Stromal cell of bone marrow (primary cell): ENCODE results near the gene TECR.
"Not testable (repeated sequence)": the region's sequence is repeated elsewhere in the genome, so short reads cannot be mapped to it uniquely, and the experiment has no call there.

Experiments used
- DNase-seq: peaks from one replicate; pipeline ENCODE4 v3.0.0-alpha.2; 2012; ENCODE audit warnings: low read depth

Gene TECR

DNA sequence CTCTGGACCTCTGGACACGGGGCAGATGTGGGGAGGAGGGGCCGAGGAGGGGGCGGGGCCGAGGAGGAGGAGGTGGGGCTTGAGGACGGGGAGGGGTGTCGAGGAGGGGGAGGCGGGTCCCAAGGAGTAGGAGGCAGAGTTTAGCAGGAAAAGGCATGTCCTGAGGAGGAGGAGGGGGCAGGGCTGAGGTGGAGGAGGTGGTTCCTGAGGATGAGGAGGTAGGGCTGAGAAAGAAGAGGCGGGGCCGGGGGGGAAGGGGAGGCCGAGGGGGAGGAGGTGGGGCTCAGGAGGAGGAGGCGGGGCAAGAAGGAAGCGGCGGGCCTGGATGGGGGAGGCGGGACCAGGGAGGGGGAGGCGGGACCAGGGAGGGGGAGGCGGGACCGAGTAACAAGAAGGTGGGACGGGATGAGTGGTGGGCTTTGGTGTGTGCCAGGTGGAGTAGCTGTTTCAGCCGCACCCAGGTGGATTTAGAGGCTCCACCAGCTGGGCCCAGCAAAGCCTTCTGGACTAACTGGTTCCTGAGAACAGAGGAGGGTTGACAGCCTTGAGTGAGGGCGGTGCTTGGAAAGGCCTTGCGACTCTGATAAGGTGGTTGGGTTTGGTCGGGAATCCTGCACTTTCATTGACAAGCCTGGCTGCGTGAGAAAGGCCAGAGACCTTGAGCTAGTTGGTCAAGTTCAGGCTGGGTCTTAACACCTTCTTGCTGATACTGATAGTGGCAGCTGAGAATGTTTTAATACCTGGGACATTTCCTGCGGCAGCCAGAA, 7.7 kb downstream of the TECR start:
- DNase-seq: no peak

DNA sequence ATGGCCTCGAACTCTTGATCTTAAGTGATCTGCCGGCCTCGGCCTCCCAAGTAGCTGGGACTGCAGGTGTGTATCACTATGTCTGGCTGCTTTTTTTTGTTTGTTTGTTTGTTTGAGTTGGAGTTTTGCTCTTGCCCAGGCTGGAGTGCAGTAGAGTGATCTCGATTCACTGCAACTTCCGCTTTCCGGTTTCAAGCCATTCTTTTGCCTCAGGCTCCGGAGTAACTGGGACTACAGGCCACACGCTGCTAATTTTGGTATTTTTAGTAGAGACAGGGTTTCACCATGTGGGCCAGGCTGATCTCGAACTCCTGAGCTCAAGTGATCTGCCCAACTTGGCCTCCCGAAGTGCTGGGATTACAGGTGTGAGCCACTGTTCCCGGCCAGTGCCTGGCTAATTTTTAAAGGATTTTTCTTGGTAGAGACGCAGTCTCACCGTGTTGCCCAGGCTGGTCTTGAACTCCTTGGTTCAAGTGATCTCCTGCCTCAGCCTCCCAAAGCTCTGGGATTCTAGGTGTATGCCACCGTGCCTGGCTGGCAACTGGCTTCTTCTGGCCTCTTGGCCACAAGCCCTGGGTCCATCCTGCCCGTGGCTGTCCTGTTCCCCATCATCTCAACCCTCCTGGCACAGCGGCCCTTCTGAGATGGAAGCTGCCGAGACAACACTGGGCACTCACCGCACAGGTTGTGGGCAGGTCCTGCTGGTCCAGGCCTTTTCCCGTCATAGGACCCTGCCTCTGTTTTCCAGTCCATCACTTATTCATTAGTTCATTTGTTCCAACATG, 11.5 kb downstream of the TECR start:
- DNase-seq: no peak

DNA sequence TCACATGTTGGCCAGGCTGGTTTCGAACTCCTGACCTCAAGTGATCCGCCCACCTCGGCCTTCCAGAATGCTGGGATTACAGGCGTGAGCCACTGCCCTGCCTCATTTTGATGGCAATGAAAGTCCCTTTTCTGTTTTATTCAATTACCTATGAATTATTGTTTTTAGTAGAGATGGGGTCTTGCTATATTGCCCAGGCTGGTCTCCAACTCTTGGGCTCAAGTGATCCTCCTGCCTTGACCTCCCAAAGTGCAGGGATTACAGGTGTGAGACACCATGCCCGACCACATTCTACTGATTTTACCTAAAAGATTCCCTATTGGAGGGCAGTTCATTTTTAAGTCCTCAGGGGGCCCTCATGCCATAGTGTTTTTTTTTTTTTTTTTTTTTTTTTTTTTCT, 12.6 kb downstream of the TECR start:
- DNase-seq: not testable (repeated sequence)

DNA sequence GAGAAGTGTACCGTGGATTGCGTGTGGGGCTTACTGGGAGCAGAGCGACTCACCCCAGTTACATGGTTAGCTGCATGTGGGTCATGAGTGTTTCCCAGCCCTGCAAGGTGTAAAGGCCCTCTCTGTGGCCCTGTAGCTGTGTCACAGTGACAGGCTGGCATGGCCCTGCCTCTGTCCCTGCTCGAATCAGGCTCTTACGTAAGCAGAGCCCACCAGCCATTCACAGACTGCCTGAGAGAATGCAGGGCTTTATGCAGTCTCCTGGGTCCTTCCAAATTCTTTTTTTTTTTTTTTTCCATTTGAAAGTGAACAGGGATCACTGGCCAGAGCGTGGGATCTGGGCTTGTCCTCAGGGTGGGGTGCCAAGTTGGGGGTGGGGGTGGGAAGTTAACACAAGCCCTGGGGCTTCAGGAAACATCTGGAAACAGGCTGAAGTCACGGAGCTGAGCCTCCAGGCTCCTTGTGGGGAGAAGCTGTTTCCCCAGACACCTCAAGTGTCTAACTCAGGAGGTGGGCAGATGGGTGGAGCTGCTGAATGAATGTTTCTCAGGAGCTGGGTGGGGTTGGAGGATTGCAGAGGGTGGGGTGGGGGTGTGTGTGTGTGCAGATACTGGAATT, 13.4 kb downstream of the TECR start:
- DNase-seq: no peak

DNA sequence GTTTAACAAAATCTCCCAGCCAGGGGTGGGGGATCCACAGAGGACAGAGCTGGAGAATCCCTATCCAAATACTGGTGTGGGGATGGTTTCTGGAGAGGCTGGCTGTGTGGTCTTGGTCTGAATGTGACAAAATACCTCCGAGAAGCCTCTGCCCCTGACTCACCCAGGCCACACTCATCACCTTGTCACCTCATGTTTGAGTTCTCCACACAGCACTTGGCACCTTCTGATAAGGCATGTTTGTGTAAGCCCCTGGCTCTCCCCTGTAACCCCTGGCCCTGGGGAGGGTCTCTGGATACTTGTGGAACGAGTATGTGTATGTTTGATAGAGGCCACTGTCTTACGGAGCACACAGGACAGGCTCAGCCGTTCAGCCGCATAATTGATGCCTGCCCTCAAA, 14.7 kb downstream of the TECR start:
- no peak for DNase-seq

DNA sequence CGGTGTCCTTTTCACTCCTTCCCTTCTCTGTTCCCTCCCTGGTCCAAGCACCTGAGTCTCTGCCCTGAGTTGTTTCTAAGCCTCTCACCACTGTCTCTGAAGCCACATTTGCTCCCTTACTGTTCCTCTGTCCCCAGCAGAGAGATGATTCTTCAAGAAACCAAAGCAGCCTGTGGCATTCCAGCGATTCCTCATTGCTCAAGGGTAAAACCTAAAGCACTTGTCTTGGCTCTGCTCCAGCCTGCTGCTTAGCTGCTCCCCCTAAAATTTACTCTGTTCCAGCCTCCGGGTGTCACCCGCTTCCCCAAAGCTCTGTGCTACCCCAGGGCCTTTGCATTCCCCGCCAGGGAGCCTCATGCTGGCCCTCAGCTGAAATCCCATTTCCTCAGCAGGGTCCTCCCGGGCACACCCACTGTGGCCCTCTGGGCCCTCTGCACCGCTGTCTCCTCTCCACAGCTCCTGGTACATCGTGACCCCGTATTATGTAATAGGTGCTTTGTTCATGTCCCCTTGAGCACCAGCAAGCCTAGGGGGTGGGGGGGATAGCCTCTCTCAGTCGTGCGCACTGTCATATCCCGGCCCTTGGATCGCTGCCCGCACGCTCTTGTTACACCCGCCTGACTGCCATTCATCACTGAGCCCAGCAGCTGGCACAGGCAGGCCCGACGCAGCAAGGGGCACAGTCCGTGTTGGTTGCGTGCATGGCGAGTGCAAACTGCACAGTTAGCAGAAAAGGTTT, 15.8 kb downstream of the TECR start:
- DNase-seq: no peak

DNA sequence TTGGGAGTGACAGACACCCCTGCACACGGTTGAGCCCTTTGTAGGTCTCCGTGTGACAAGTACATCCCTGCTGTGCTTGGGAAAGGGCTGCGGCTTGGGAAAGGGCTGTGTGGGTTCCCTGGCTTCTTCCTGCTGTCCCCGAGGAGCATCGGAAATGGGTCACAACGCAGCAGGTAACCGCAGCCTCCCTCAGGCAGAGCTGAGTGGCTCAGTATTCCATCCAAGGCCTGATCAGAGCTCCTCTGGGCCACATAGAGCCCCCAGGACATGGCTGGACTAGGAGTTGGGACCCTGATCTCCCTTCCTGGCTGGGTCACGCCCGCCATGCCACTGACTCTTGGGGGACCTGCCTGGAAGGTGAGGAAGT, 16.3 kb downstream of the TECR start:
- no peak for DNase-seq

DNA sequence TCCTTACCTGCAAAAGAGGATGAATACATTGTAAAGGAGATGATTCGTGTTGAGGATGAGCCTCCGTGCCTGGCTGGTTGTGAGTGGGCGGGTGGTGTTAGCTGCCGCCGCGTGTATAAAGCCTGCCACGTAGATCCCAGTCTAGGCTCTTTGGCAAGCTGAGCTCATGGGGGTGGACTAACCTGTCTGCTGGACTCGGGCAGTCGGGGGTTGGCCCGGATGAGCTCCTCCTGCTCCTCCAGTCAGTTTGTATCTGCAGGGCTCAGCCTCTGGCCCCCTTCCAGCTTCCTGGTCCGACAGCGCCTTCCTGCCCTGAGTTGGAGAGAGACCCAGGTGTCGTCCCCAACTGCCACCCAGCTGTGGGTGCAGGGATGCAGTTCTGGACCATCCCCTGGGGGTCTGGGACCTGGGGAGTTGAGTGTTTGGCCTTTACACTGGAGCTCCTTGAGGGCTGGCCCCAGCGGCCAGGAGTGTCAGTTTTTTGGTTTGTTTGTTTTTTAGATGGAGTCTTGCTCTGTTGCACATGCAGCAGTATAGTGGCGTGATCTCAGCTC, 20.9 kb downstream of the TECR start:
- no peak for DNase-seq

DNA sequence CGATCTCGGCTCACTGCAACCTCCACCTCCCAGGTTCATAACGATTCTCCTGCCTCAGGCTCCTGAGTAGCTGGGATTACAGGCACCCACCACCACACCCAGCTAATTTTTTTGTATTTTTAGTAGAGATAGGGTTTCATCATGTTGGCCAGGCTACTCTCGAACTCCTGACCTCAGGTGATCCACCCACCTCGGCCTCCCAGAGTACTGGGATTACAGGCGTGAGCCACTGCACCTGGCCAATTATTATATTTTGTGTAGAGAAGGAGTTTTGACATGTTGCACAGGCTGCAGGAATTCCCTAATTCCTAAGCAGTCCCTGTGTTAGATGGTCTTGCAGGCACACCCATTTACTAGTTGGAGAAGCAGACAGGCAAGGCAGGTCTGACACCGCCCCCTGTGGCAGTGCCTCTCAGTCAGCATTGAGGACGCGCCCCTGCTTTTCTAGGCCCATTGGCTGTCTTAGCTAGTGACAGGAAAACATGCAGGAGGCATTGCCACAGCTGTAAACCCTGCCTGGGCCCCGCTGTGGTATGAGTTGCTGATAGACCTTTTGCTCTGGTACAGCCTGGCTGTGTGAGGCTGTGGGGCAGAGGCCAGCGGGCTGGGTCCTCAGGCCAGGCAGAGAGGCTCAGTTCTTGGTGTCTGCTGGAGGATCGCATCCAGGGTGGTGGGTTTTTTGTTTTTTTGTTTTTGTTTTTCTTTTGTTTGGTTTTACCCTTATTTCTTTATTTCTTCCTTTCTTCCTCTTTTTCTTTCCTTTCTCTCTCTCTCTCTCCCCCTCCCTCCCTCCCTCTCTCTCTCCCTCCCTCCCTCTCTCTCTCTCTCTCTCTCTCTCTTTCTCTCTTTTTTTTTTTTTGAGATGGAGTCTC, 22.0 kb downstream of the TECR start:
- DNase-seq: not testable (repeated sequence)

DNA sequence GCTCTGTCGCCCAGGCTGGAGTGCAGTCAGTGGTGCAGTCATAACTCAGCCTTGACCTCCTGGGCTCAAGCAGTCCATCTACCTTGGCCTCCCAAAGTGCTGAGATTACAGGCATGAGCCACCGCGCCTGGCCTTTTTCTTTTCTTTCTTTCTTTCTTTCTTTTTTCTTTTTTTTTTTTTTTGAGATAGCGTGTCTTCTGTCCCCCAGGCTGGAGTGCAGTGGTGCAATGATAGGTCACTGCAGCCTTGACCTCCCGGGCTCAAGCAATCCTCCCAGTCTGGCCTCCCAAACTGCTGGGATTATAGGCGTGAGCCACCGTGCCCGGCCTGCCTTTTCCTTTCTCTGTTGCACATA, 22.6 kb downstream of the TECR start:
- not testable (repeated sequence) for DNase-seq

DNA sequence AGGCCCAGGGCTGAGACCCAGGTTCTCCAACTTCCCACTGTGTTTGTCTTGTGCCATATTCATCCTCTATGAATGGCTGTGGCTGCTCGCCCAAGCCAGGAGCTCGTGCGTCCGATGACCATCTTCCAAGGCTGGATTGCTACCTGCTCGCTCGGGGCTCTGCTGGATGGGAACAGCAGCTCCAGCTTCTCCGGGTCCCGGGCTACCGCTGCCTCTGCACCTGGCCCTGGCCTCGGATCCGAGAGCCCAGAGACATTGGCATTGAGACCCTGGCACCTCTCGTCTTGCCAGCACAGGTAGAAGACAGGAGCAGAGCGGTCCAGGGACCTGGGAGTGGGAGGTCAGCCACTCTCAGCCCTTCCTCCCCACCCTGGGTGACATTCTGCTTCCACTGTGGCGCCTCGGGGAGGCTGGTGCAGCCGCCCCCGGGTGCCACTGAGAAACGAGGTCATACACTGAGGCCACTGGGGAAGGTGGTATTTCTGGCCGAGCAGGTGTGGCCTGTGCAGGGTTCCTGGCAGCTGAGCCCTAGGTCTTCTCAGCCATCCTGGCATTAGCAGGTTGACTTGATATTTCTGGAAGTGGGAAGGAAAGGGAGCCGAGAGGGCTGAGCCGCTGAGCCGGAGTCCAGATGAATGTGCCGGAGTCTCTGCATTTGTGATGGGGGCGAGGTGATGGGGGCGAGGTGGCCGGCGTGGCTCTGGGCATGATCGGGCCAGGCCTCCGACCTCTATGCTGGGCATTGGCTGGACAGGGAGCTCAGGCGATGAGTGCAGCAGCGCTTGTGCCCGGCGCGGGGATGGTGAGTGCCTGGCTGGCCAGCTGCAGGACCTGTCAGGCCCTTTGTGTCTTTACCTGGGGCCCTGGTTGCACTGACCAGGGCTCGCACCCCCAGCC, 23.9 kb downstream of the TECR start:
- DNase-seq: no peak

DNA sequence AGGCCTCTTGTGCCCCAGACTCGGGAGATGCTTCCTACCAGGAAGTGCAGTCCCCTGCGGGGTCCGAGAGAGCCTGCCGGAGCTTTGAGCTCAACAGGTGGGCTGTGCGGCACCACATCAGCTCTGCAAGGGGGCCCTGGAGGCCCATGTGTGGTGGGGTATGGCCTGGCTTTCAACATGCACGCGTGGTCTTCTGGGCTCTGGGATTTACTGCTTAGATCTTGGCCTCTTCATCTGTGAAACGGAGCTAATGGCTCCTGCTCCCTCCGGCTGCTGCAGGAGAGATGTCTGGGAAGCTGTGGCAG, 24.5 kb downstream of the TECR start:
- no peak for DNase-seq

DNA sequence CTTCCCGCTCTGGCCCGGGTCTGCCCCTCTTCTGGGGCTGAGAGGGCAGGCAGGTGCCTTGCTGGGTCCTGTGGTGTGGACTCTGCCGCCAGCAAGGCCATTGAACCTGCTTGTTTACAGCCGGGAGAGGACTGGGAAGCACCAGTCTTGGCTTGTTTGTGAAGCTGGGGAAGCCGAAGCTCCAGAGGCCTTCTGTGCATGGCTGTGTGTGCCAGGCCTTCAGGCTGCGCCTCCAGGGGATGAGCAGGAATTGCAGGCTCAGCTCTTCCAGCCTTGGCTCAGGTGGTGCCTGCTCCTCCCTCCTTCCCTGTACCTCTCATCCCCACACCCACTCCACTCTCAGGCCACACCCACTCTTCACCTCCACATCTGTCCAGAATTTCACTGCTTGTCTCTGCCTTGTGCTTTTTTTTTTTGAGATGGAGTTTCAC, 25.0 kb downstream of the TECR start:
- DNase-seq: no peak

DNA sequence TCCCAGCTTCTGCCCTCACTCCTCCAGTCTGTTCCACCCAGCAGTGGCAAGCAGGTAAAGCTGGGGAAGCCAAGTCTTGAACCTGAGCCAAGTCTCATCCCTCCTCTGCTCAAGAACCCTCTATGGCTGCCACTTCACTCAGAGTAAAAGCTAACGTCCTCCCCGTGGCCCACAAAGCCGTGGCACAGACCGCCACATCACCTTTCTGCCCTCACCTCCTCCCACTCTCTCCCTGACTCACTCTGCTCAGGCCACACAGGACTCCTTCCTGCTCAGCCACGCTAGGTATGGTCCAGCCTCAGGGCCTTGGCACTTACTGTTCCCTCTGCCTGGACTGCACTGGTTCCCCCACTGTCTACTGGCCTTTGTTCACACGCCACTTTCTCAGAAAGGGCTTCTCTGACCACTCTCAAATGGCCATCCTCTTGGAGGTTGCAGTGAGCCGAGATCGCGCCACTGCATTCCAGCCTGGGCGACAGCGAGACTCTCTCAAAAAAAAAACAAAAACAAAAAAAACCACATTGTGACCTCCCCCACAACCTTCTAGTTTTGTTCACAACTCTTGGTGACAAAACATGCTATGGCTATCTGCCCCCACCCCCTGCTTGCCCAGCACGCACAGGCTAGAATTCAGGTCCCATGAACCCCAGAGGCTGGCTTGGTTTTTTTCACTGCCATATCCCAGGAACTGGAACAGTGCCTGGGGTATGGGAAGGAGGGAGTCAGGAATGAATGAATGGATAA, 26.7 kb downstream of the TECR start:
- DNase-seq: no peak

DNA sequence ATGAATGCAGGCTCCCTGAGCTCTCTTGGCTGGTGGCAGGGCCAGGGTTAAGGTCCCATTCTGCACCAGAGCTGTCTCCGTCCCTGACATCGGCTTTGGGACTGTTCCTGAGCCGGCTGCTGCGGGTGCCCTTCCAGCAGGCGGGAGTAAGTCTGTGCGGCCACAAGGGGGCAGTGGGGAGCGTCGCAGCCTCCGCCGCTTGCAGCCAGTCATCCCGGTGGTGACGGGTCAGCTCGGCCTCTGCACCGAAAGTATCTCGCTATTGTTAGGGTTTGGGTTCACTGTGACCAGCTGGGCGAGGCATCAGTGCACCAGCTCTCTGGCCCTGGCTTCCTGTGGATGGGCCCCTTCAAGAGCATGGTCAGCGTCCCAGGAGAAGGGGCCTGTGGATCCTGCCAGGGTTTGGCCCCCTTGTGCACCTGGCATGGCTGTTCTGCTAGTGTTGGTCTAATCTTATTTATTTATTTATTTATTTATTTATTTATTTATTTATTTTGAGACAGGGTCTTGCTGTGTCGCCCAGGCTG, 27.3 kb downstream of the TECR start:
- peak; percentile 53 for DNase-seq

DNA sequence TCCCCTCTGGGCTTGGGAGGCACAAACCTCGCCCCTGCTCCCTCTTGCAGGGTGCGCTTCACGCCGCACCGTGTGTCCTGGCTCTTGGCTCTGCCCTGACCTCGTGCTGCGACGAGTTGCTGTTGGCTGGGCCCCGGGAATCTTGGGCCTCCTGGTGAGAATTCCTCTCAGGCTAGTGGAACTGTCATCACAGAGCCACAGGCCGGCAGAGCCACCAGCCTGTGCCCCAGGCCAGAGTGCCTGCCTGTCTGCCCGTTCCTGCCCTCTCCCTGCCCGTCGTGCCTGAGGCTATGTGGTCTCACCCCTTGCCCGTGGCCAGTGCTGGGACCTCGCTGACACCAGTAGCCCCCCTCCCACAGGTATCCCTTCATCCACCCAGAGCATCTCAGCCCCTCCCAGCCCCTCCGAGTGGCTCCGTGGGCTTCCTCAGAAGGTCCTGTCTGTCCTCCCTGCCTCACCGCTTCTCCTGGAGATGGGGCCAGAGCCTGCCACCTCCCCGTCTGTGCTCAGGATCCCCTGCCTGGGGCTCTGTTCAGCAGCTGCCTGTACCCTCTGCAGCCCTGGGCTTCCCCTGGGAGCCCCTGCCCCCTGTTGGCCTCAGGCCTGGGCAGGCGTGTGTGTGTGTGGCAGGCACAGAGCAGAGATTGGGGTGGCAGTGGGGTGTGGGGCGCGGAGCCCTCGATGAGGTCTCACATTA, 29.1 kb downstream of the TECR start:
- no peak for DNase-seq

DNA sequence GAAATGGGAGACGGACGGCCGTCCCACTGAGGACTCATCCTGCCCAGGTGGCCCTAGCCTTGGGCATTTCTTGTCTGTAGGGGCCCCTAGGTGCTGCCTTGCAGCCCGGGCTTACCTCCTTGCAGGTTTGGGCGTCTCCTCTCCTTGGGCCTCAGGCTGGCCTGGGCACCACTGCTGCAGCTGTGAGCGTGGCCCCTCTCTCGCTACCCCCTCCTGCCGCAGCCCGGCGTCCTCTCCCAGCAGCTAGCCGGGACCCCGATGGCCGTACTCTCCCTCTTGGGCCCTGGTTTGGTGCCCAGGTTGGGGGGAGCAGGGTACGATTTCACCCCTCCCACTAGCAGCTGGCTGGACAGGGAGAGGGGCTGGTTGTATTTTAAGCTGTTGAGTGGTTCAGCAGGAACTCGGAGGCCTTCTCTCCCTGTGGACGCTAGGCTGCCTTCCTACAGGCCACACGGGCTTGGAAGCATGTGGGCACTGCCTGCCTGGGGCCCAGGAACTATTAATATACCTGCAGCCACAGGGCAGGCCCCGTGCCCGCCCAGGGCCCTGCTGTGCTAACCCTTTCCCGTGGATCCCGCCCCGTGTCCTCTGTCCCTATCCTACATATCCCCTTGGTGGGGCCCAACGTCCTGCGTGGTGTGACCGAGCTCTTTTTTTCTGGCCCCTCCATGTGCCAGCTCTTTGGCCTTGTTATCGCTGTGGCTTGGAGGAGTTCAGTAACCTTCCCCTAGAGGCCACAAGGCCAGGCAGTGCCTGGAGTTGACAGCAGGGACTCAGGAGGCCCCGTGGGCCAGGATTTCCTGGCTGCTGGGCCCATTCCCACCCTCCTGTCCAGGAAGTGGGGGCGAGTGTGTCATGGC, 30.8 kb downstream of the TECR start:
- no peak for DNase-seq

DNA sequence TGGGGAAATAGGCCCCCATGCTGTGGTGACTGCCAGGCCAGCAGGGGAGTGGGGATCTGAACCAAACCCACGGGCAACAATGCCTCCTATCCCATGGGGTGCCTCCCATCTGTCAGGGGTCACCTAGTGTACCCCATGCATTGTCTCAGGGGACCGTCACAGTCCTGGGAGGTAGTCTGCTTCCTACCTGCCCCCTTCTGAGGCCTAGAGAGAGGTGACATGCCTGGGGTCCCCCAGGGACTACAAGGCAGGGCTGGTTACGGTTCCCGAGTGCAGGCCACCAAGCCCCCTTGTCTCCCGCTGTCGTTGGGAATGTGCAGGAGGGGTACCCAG, 31.3 kb downstream of the TECR start:
- DNase-seq: no peak
